ENCODE data around the gene RBM20. TPM values are rescaled to one million over a fixed set of nuclear protein-coding genes. Genes with fewer than 3 reads are reported as not detected.

Gene RBM20
- total RNA-seq, 1 donor from 2014 or later = 101 TPM

DNA sequence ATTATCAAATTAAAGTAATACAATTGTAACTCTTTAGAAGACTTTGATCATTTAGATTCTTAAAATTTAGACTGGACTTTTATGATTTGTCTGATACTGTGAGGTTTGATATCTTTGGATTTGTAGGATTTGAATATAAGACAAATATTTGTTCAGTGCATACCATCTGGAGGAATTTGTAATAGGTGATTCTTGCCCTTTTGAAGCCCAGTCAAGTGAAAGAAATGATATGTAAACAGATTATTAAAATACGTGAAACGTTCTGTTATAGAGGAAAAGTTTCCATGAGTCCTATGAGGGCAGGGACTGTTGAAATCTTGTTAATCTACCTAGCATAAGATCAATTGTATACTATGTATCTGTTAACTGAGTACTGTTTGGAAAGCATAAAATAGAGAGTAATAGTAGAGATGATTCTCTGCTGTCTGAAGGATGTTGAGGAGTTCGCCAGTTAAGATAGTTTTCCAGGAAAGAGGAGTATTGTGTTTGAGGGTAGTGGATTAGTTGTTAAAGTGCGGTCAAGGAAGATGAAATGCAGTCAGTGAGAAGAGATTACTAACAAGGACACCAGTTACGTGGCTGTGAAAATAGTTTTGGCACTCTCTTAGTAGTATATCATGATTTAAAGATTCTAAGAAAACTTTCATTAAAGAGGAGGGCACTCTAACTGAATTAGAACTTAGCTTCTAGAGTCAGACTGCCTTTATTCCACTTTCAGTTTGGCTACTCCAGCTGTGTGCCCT, 242.0 kb downstream of the RBM20 start:
- intact Hi-C loops (cut with micrococcal nuclease) = loop anchor here (10.0 kb wide), 1 partner anchor 281 kb away; no protein-coding TSS in a partner anchor

DNA sequence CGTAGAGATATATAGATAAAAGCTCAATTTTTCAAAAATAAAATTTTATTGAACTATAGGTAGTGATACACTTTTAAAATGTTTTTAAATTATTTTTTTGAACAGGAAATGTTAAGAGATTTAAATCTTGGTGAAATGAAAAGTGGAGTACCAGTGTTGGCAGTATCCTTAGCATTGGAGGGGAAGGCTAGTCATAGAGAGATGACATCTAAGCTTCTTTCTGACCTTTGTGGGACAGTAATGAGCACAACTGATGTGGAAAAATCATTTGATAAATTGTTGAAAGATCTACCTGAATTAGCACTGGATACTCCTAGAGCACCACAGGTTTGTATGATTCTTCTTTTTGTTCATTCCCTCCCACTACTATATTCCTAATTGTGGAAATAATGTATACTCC, 243.4 kb downstream of the RBM20 start:
- intact Hi-C loops (cut with micrococcal nuclease) = loop anchor here (10.0 kb wide), 1 partner anchor 283 kb away; no protein-coding TSS in a partner anchor
- H3K4me3 ChIP-seq = no peak overlapping the region
- no peaks in the 10 kb centered on the region for H3K27me3 ChIP-seq (ENCODE audit: low read depth)
- no peak overlapping the region for H3K27ac ChIP-seq (replicated peaks)
- H3K4me1 ChIP-seq = peaks cover 32% of the 10 kb centered on the region
- H3K9me3 ChIP-seq (replicated peaks) = no peaks in the 10 kb centered on the region
- peaks cover 87% of the 10 kb centered on the region for H3K36me3 ChIP-seq
- DNase-seq = no peak
- TF ChIP-seq, protein P1, sequence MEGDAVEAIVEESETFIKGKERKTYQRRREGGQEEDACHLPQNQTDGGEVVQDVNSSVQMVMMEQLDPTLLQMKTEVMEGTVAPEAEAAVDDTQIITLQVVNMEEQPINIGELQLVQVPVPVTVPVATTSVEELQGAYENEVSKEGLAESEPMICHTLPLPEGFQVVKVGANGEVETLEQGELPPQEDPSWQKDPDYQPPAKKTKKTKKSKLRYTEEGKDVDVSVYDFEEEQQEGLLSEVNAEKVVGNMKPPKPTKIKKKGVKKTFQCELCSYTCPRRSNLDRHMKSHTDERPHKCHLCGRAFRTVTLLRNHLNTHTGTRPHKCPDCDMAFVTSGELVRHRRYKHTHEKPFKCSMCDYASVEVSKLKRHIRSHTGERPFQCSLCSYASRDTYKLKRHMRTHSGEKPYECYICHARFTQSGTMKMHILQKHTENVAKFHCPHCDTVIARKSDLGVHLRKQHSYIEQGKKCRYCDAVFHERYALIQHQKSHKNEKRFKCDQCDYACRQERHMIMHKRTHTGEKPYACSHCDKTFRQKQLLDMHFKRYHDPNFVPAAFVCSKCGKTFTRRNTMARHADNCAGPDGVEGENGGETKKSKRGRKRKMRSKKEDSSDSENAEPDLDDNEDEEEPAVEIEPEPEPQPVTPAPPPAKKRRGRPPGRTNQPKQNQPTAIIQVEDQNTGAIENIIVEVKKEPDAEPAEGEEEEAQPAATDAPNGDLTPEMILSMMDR (IDR thresholded peaks at IDR 0.05; ENCODE audit: borderline replicate concordance) = no peak

More for the DNA sequence above, 242.0 kb downstream of the RBM20 start:
- Histone ChIP-seq H3K36me3 (peaks cover 90% of the 10 kb centered on the region), H3K4me1 (peaks cover 35% of the 10 kb centered on the region), H3K27ac (replicated peaks) (no peak overlapping the region), H3K27me3 (ENCODE audit: low read depth) (no peaks in the 10 kb centered on the region), H3K4me3 (no peak overlapping the region), H3K9me3 (replicated peaks) (no peaks in the 10 kb centered on the region)
- DNase-seq = no peak
- TF ChIP-seq, protein P1 (IDR thresholded peaks at IDR 0.05; ENCODE audit: borderline replicate concordance) = no peak

Other genes with a start within 250 kb of the RBM20 start
- 15.0 TPM for gene DUSP5, start 146.4 kb upstream of the RBM20 start, total RNA-seq
- gene SMC3, start 76.6 kb upstream of the RBM20 start, total RNA-seq = 20.9 TPM
- 86.5 TPM for gene PDCD4, start 227.6 kb downstream of the RBM20 start, total RNA-seq

Measured in left ventricle myocardium inferior (tissue), 1 donor.